ACC112 (cell line): ENCODE data around the gene TRMT10B.
"Not testable (repeated sequence)": the region's sequence is repeated elsewhere in the genome, so short reads cannot be mapped to it uniquely, and the experiment has no call there.

Experiments used
- H2AFZ ChIP-seq: fragments of 200-600 bp; sonication (generic); one replicate; pipeline ENCODE4 v1.6.0; 2017; ENCODE audit warnings: antibody characterized with exemption, low read length; ENCODE audit not compliant: unreplicated experiment
- H3K27ac ChIP-seq: fragments of 200-600 bp; sonication (generic); 2 replicates; pipeline ENCODE4 v1.5.1; 2014; ENCODE audit warnings: low read depth, mild to moderate bottlenecking, antibody characterized with exemption, low read length, moderate library complexity
- H3K27me3 ChIP-seq: fragments of 200-600 bp; sonication (generic); 2 replicates; pipeline ENCODE4 v1.6.1; 2014; ENCODE audit warnings: mild to moderate bottlenecking, antibody characterized with exemption, low read length, moderate library complexity, mixed read lengths; ENCODE audit not compliant: insufficient read depth
- H3K36me3 ChIP-seq: fragments of 200-600 bp; sonication (generic); 2 replicates; pipeline ENCODE4 v1.6.1; 2016; ENCODE audit warnings: mild to moderate bottlenecking, antibody characterized with exemption, low read length, moderate library complexity, mixed read lengths; ENCODE audit not compliant: insufficient read depth
- H3K4me1 ChIP-seq: fragments of 200-600 bp; sonication (generic); one replicate; pipeline ENCODE4 v1.6.1; 2016; ENCODE audit warnings: low read length, mixed read lengths; ENCODE audit not compliant: insufficient read depth, unreplicated experiment, control insufficient read depth
- H3K4me3 ChIP-seq: fragments of 200-600 bp; sonication (generic); 2 replicates; pipeline ENCODE4 v1.5.1; 2014; ENCODE audit warnings: mild to moderate bottlenecking, low read depth, low read length
- H3K79me2 ChIP-seq: fragments of 200-600 bp; sonication (generic); one replicate; pipeline ENCODE4 v1.6.0; 2016; ENCODE audit warnings: low read length; ENCODE audit not compliant: control insufficient read depth, unreplicated experiment, insufficient read depth

TRMT10B gene

GRCh38 chr9:37825174-37825573, 71.6 kb downstream of the TRMT10B start:
- H3K36me3 ChIP-seq: peaks cover 23% of the 10 kb centered on the region
- H3K79me2 ChIP-seq, H3K27ac ChIP-seq, H3K27me3 ChIP-seq, H2AFZ ChIP-seq, H3K4me1 ChIP-seq, H3K4me3 ChIP-seq: not testable (repeated sequence)

- Histone ChIP-seq H2AFZ (no peak overlapping the region), H3K4me3 (no peak overlapping the region), H3K79me2 (no peaks in the 10 kb centered on the region), H3K27ac (no peak overlapping the region), H3K4me1 (no peaks in the 10 kb centered on the region), H3K36me3 (peaks cover 17% of the 10 kb centered on the region), H3K27me3 (no peaks in the 10 kb centered on the region)
These were observed 74.0 kb downstream of the TRMT10B start for GRCh38 chr9:37827483-37828165.
